ENCODE measurements around the gene GRIK1. TPM values are rescaled to one million over a fixed set of nuclear protein-coding genes. Genes with fewer than 3 reads are reported as not detected.

The GRIK1 gene
- total RNA-seq, 1 donor from 2014 or later, result 4.1 TPM

- FAIRE-seq (no peak), DNase-seq (ENCODE audit: low spot score in 2 of 2) (no peak)
These were observed 213.8 kb downstream of the GRIK1 start for GRCh38 chr21:29726044-29726443.

- no peak for DNase-seq (ENCODE audit: low spot score in 2 of 2)
- FAIRE-seq, result no peak
These were observed 214.6 kb downstream of the GRIK1 start for GRCh38 chr21:29725025-29725736.

DNA sequence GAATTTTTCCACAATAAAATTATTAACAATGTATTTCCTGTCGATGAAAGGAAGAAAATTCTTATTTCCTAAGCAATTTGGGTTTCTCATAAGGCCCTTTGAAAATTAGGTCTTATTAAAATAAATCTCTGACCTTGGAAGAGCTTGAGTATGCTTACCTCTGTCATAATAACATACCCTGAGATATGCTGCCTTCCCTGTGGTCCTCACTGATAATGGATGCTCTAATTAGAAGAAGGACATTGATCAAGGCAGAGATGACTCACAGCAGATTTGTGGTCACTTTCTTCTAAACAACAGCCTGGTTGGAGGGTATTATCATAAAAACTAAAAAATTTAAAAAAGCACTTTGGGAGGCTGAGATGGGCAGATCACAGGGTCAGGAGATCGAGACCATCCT is 217.8 kb downstream of the GRIK1 start:
- FAIRE-seq, result no peak
- DNase-seq (ENCODE audit: low spot score in 2 of 2), result no peak

DNA sequence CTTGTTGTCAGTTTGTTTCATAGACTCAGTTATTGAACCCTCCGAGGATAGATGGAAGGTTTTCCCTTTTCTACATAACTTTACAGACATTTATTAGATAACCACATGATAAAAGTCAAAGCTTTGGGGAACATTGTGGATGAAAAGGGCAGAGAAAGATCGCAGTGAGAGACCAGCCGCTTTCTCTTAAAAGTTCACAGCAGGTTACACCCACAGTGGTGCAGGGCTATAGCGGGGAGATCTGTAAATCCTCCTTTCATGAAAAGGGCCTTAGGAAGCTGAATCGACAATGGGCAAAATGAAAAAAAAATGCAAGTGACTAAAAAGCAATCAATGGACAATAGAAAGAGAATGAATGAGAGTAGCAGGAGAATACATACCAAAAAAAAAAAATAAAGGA is 218.6 kb downstream of the GRIK1 start:
- DNase-seq (ENCODE audit: low spot score in 2 of 2), result no peak
- FAIRE-seq, result no peak

GRCh38 chr21:29719521-29719920 is 220.3 kb downstream of the GRIK1 start:
- FAIRE-seq, result no peak
- DNase-seq (ENCODE audit: low spot score in 2 of 2), result no peak

GRCh38 chr21:29718081-29718815 is 221.5 kb downstream of the GRIK1 start:
- FAIRE-seq (no peak), DNase-seq (ENCODE audit: low spot score in 2 of 2) (no peak)

- no peak for FAIRE-seq
- DNase-seq (ENCODE audit: low spot score in 2 of 2), result no peak
These were observed 222.1 kb downstream of the GRIK1 start for GRCh38 chr21:29717659-29718058.

- FAIRE-seq (no peak), DNase-seq (ENCODE audit: low spot score in 2 of 2) (no peak)
These were observed 223.0 kb downstream of the GRIK1 start for GRCh38 chr21:29716753-29717152.

DNA sequence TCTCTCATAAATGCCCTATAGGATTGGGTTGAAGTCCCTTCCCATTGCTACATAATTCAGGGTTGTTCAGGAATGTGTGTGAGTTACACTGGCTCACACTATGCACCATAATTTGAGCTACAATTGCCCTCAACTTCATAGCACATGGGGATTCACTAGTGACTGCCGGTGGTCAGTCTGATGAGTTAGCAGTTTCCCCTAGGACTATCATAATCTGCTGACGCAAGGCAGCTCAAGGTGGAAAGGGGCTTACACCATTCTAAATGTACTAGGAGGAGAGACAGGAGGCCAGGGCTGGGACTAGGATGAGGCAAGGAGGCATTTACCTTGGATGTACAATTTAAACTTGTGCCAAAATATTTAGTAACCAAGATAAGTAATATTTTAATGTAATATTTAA is 224.7 kb downstream of the GRIK1 start:
- no peak for DNase-seq (ENCODE audit: low spot score in 2 of 2)
- FAIRE-seq, result no peak

DNA sequence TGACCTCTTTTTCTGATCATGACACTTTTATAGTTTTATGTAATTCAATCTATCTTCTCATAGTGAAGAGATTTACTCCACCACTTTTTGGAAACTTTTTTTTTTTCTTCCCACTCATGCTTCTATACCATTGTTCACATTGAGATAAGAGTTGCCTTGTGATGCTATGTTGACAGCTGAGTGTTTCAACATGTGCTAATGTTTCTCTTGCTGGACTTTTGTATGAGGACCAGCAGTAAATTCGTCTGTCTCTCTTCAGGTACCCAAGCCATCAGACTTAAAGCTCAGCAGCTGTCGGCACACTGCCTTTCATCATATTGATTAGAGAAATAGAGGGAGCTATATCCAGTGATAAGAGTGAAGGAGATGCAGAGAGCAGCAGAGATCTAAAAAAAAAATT is 227.0 kb downstream of the GRIK1 start:
- DNase-seq (ENCODE audit: low spot score in 2 of 2) (no peak), FAIRE-seq (no peak)

DNA sequence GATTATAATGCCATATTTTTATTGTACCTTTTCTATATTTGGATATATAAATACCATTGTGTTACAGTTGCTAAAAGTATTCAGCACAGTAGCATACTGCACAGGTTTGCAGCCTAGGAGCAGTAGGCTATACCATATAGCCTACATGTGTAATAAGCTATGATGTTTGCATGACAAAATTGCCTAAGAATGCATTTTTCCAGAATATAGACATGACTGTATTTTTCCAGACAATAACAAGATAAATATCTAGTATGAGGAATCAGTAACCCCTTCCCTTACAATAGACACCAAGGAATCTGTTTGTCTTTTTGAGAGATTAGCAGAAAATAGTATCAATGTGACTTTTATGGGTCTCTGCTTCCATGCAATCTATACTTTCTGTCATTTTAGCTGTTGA is 228.6 kb downstream of the GRIK1 start:
- no peak for DNase-seq (ENCODE audit: low spot score in 2 of 2)
- no peak for FAIRE-seq

GRCh38 chr21:29710498-29710897 is 229.3 kb downstream of the GRIK1 start:
- FAIRE-seq (peak; percentile 51), DNase-seq (ENCODE audit: low spot score in 2 of 2) (no peak)

- FAIRE-seq (no peak), DNase-seq (ENCODE audit: low spot score in 2 of 2) (no peak)
These were observed 231.4 kb downstream of the GRIK1 start for GRCh38 chr21:29708401-29708800.

GRCh38 chr21:29704719-29705118 is 235.1 kb downstream of the GRIK1 start:
- no peak for DNase-seq (ENCODE audit: low spot score in 2 of 2)
- no peak for FAIRE-seq

GRCh38 chr21:29701676-29702075 is 238.1 kb downstream of the GRIK1 start:
- no peak for FAIRE-seq
- no peak for DNase-seq (ENCODE audit: low spot score in 2 of 2)

DNA sequence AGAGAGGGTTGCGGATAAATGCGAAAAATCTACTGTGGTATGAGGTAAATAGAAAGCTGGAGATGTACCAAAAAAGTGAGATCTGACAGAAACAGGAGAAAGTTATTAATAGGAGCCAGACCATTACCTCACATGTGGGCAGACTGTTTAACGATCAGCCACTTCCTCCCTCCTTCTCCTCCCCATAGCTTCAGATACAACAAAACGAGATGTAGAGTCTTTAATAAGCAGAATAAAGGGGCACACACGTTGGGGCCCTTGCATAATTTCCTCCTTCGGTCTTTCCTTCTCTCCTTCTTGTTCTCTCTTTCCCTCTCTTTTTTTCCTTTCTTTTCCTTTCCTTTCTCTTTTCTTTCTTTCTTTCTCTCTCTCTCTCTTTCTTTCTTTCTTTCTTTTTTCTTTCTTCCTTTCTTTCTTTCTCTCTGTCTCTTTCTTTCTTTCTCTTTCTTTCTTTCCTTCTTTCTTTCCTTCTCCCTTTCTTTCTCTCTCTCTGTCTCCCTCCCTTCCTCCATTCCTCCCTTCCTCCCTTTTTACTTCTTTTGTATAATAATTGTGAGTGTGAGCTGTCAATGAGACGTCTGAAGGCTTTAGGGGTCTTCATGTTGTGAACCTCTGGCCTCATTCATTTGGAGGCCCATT is 242.1 kb downstream of the GRIK1 start:
- FAIRE-seq, result no peak
- no peak for DNase-seq (ENCODE audit: low spot score in 2 of 2)

DNA sequence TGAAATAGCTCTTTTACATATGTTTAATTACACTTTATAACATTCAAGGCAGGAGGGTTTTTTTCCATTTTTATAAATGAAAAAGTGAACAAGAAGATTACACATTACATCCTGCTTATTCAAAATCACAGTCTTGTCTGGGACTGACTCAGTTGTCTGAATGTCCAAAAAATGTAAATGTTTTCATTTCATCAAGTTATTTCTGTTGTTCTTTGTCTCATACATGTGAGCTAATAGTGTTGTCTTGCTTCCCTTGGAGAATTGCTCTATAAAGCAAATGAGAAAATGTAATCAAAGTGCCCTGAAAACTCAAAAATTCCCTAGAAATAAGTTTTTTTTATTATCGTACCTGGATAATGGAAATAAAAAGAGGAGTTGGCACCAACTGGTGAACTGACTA is 242.9 kb downstream of the GRIK1 start:
- FAIRE-seq, result no peak
- no peak for DNase-seq (ENCODE audit: low spot score in 2 of 2)

DNA sequence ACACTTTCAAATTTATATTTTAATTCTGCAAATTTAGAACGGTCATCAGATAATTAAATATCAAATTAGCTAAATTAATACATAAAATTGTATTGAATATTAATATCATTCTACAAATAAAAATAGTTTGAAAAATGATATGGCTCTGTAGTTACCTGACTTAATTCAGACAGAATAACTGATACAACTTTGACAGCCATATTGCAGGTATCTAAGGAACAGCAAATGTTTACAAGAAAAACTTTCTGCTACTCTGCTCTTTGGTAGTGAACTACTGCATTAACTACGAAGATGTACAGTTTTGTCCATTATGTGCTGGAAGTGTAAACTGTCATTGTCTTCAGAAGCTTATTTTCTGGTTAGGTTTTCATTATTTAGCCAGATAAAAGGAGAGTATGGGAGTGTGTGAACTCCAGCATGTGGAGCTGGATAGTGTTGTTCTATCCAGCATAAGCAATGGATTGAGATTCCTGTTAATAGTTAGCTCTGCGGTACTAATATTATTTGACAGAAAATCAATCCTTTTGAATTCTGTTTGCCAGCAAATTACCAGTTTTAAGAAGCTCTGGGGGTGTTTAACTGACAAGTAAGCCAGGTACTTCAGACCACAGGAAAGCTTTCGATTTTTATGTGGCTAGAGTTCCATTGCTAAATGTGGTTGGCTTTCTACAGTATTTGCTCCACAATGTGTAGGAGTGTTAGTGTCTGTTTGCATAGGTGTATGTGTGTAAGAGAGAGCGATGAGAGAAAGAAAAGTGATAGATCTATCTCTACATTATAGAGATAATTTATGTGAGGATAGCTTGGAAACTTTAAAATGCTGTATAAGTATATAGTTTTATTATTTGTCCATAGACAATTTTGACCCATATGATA is 247.9 kb downstream of the GRIK1 start:
- DNase-seq (ENCODE audit: low spot score in 2 of 2), result no peak
- no peak for FAIRE-seq

DNA sequence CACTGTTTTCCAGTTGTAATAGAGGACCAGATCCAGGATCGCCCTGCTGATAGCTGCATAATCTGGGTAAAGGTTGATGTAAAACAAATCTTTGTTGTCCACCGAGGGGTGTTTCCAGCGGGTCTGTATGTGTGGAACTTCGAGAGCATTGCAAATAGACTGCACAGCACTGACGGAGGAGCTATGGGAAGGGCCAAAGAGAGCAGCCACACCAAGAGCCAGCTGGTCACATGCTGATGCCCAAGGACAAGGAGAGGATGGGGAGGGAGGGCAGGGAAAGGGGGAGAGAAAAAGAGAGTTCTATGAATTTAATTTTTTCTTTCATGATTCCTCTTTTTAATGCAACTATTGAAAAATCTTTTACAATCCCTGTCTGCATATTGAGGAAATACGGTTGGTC is 250.0 kb downstream of the GRIK1 start:
- DNase-seq (ENCODE audit: low spot score in 2 of 2) (no peak), FAIRE-seq (no peak)

GRCh38 chr21:29684106-29684505 is 255.7 kb downstream of the GRIK1 start:
- FAIRE-seq (no peak), DNase-seq (ENCODE audit: low spot score in 2 of 2) (no peak)

DNA sequence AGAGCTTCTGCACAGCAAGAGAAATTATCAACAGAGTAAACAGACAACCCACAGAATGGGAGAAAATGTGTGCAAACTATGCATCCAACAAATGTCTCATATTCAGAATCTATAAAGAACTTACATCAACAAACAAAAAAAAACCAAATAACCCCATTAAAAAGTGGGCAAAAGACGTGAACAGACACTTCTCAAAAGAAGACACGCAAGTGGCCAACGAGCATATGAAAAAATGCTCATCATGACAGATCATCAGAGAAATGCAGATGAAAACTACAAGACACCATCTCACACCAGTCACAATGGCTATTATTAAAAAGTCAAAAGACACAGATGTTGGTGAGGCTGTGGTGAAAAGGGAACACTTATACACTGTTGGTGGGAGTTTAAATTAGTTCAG is 257.0 kb downstream of the GRIK1 start:
- no peak for DNase-seq (ENCODE audit: low spot score in 2 of 2)

More for the DNA sequence above, 257.0 kb downstream of the GRIK1 start:
- FAIRE-seq, result no peak

Measured in frontal cortex (tissue), 4 donors.